H1 (cell line): ENCODE data around the gene KCNK7. TPM values are rescaled to one million over a fixed set of nuclear protein-coding genes. Genes with fewer than 3 reads are reported as not detected.

ENCODE experiments used
- CTCF ChIA-PET: fragments of 300-600 bp; sonication (Branson Sonifier 250); formaldehyde crosslinking; loops from one replicate; lab custom pipeline; 2021; ENCODE audit not compliant: partially characterized antibody; lab: Charles Lee
- POLR2A ChIA-PET: fragments of 300-600 bp; sonication (Branson Sonifier 250); formaldehyde crosslinking; loops from one replicate; lab custom pipeline; 2021; ENCODE audit warnings: inconsistent platforms; ENCODE audit not compliant: partially characterized antibody; lab: Charles Lee
- DNase-seq, 2 experiments: peaks; one replicate each; pipeline versions ENCODE4 v3.0.0 to v3.0.0-alpha.2; 2010 to 2022; ENCODE audit warnings: low spot score in 2 of 2, low read depth in 1 of 2, mixed read lengths in 1 of 2
- FAIRE-seq: peaks from 2 replicates; lab custom pipeline; 2011; peaks lifted over from hg19 to GRCh38; lab: Jason Lieb, UNC
- H2AFZ ChIP-seq: 2 replicates; pipeline ENCODE4 v1.8.1; 2012; ENCODE audit warnings: low read length, inconsistent platforms
- H2AK5ac ChIP-seq: 2 replicates; pipeline ENCODE4 v1.6.1; 2013; ENCODE audit warnings: low read depth, low read length
- H2BK120ac ChIP-seq: replicated peaks from 2 replicates; pipeline ENCODE3; 2013; ENCODE audit warnings: low read depth, low read length, inconsistent platforms
- H2BK12ac ChIP-seq: 2 replicates; pipeline ENCODE4 v1.6.1; 2013; ENCODE audit warnings: low read depth, low read length
- H2BK15ac ChIP-seq: 2 replicates; pipeline ENCODE4 v1.6.1; 2013; ENCODE audit warnings: low read length
- H2BK20ac ChIP-seq: 2 replicates; pipeline ENCODE4 v1.6.1; 2013; ENCODE audit warnings: low read length
- H2BK5ac ChIP-seq: 2 replicates; pipeline ENCODE4 v1.6.1; 2013; ENCODE audit warnings: low read depth, low read length
- H3K14ac ChIP-seq: 2 replicates; pipeline ENCODE4 v1.6.1; 2013; ENCODE audit warnings: inconsistent platforms; ENCODE audit not compliant: insufficient read length
- H3K18ac ChIP-seq: 2 replicates; pipeline ENCODE4 v1.6.1; 2013; ENCODE audit warnings: low read length; ENCODE audit errors: extremely low read depth
- H3K23ac ChIP-seq: 2 replicates; pipeline ENCODE4 v1.6.1; 2013; ENCODE audit warnings: inconsistent platforms; ENCODE audit not compliant: insufficient read length
- H3K23me2 ChIP-seq: 2 replicates; pipeline ENCODE4 v1.6.1; 2013; ENCODE audit warnings: low read depth, low read length
- H3K27ac ChIP-seq: 2 replicates; pipeline ENCODE4 v1.6.1; 2011; ENCODE audit warnings: low read depth, low read length, inconsistent platforms
- H3K27me3 ChIP-seq, 4 experiments: replicated peaks in 1 of 4; 1 replicate in 1 of 4; 2 replicates in 3 of 4; pipeline versions ENCODE4 v1.6.1 to v1.8.1; 2011 to 2013; ENCODE audit warnings: low read length in 3 of 4, mild to moderate bottlenecking in 3 of 4, inconsistent platforms in 2 of 4, mixed read lengths in 2 of 4, moderate library complexity in 1 of 4; ENCODE audit not compliant: control insufficient read depth in 3 of 4, insufficient read depth in 3 of 4; ENCODE audit errors: extremely low read depth in 1 of 4
- H3K36me3 ChIP-seq, 4 experiments: 2 replicates each; pipeline versions ENCODE4 v1.6.1 to v1.8.1; 2011 to 2013; ENCODE audit warnings: mild to moderate bottlenecking in 4 of 4, low read length in 3 of 4, moderate library complexity in 2 of 4, control low read depth in 1 of 4, inconsistent platforms in 1 of 4; ENCODE audit not compliant: insufficient read depth in 4 of 4, control insufficient read depth in 2 of 4
- H3K4ac ChIP-seq: replicated peaks from 2 replicates; pipeline ENCODE3; 2013; ENCODE audit warnings: low read length, low read depth, mixed read lengths, inconsistent platforms; ENCODE audit not compliant: insufficient read length
- H3K4me1 ChIP-seq, 4 experiments: replicated peaks in 1 of 4; 1 replicate in 1 of 4; 2 replicates in 3 of 4; pipeline versions ENCODE4 v1.6.1 to v1.8.1; 2011 to 2013; ENCODE audit warnings: low read length in 3 of 4, inconsistent platforms in 2 of 4, mixed read lengths in 1 of 4; ENCODE audit not compliant: insufficient read depth in 4 of 4, control insufficient read depth in 3 of 4
- H3K4me2 ChIP-seq, 2 experiments: 2 replicates each; pipeline versions ENCODE4 v1.6.1 to v1.8.1; 2011 to 2013; ENCODE audit warnings: low read depth in 2 of 2, low read length in 2 of 2, control low read depth in 1 of 2, inconsistent platforms in 1 of 2, mild to moderate bottlenecking in 1 of 2; ENCODE audit not compliant: insufficient read depth in 1 of 2
- H3K4me3 ChIP-seq, 4 experiments: fragments of 200-600, 300-600 bp in 1 of 4; sonication (generic), shearing (Covaris generic), sonication (Bioruptor Twin) in 1 of 4; 2 replicates each; pipeline versions ENCODE4 v1.5.1 to v1.8.1; 2011 to 2016; ENCODE audit warnings: low read length in 4 of 4, low read depth in 3 of 4, control low read depth in 2 of 4, inconsistent platforms in 2 of 4, mild to moderate bottlenecking in 2 of 4, mixed read lengths in 1 of 4, moderate library complexity in 1 of 4; ENCODE audit not compliant: insufficient read depth in 2 of 4; ENCODE audit errors: extremely low read depth in 1 of 4
- H3K56ac ChIP-seq: replicated peaks from 2 replicates; pipeline ENCODE3; 2013; ENCODE audit warnings: low read depth, mild to moderate bottlenecking, mixed read lengths, low read length, inconsistent platforms; ENCODE audit not compliant: insufficient read length
- H3K79me1 ChIP-seq: 2 replicates; pipeline ENCODE4 v1.6.1; 2013; ENCODE audit warnings: low read depth, low read length, control low read depth
- H3K79me2 ChIP-seq, 2 experiments: 2 replicates each; pipeline versions ENCODE4 v1.6.1 to v1.8.1; 2012 to 2013; ENCODE audit warnings: low read length in 2 of 2, mild to moderate bottlenecking in 2 of 2, inconsistent platforms in 1 of 2; ENCODE audit not compliant: insufficient read depth in 2 of 2, control insufficient read depth in 1 of 2
- H3K9ac ChIP-seq, 4 experiments: replicated peaks in 1 of 4; 1 replicate in 1 of 4; 2 replicates in 3 of 4; pipeline versions ENCODE4 v1.6.1 to v1.8.1; 2011 to 2013; ENCODE audit warnings: low read depth in 3 of 4, low read length in 3 of 4, control low read depth in 2 of 4, mild to moderate bottlenecking in 2 of 4, moderate library complexity in 2 of 4, inconsistent platforms in 1 of 4; ENCODE audit errors: extremely low read depth in 1 of 4
- H3K9me3 ChIP-seq, 2 experiments: 2 replicates each; pipeline versions ENCODE4 v1.6.1 to v1.8.1; 2012 to 2013; ENCODE audit warnings: mild to moderate bottlenecking in 2 of 2, moderate library complexity in 2 of 2, control low read depth in 1 of 2, inconsistent platforms in 1 of 2, low read depth in 1 of 2, low read length in 1 of 2, mixed read lengths in 1 of 2; ENCODE audit not compliant: insufficient read depth in 2 of 2
- H4K20me1 ChIP-seq, 2 experiments: replicated peaks in 1 of 2; 2 replicates each; pipeline versions ENCODE3 to v1.8.1; 2011 to 2013; ENCODE audit warnings: inconsistent platforms in 2 of 2, low read length in 2 of 2, mild to moderate bottlenecking in 1 of 2; ENCODE audit not compliant: insufficient read depth in 2 of 2, control insufficient read depth in 1 of 2
- H4K5ac ChIP-seq: 2 replicates; pipeline ENCODE4 v1.6.1; 2013; ENCODE audit warnings: low read length, low read depth, mixed read lengths, inconsistent platforms; ENCODE audit not compliant: insufficient read length
- H4K8ac ChIP-seq: 2 replicates; pipeline ENCODE4 v1.8.0; 2013; ENCODE audit warnings: mild to moderate bottlenecking, moderate library complexity, low read length, inconsistent platforms; ENCODE audit not compliant: insufficient read depth; ENCODE audit errors: extremely low read depth
- H4K91ac ChIP-seq: replicated peaks from 2 replicates; pipeline ENCODE3; 2013; ENCODE audit warnings: low read length, mixed read lengths, inconsistent platforms; ENCODE audit not compliant: insufficient read length
- GABPA ChIP-seq: IDR thresholded peaks from 2 replicates; pipeline ENCODE4 v1.6.1; 2011; ENCODE audit warnings: mild to moderate bottlenecking, low read length, moderate library complexity, borderline replicate concordance; ENCODE audit not compliant: insufficient read depth
- GTF2F1 ChIP-seq: IDR thresholded peaks from 2 replicates; pipeline ENCODE4 v1.6.1; 2012; ENCODE audit warnings: low read depth, low read length, improper control_type of control experiment, borderline replicate concordance
- KDM4A ChIP-seq: IDR thresholded peaks from one replicate; pipeline ENCODE4 v1.7.1; 2012; ENCODE audit warnings: low read depth, mild to moderate bottlenecking, moderate library complexity, low read length, inconsistent platforms; ENCODE audit not compliant: severe bottlenecking
- MAFK ChIP-seq: IDR thresholded peaks from 2 replicates; pipeline ENCODE4 v1.6.1; 2012; ENCODE audit warnings: low read depth, mild to moderate bottlenecking, improper control_type of control experiment, low read length
- NANOG ChIP-seq: IDR thresholded peaks from 2 replicates; pipeline ENCODE4 v1.6.1; 2011; ENCODE audit warnings: low read length, low read depth, mild to moderate bottlenecking, inconsistent platforms; ENCODE audit not compliant: insufficient read depth, poor library complexity, severe bottlenecking
- SP4 ChIP-seq: IDR thresholded peaks from 2 replicates; pipeline ENCODE4 v1.6.1; 2012; ENCODE audit warnings: low read length, inconsistent platforms
- SRF ChIP-seq: IDR thresholded peaks from 2 replicates; pipeline ENCODE4 v1.6.1; 2011; ENCODE audit warnings: mild to moderate bottlenecking, low read depth, low read length, moderate library complexity
- TAF7 ChIP-seq: optimal IDR thresholded peaks from 2 replicates; pipeline ENCODE3; 2011; ENCODE audit warnings: low read depth, mild to moderate bottlenecking, inconsistent platforms, low read length, moderate library complexity, borderline replicate concordance
- TCF12 ChIP-seq: IDR thresholded peaks from 2 replicates; pipeline ENCODE4 v1.6.1; 2011; ENCODE audit warnings: low read depth, mild to moderate bottlenecking, low read length
- YY1 ChIP-seq: IDR thresholded peaks from 2 replicates; pipeline ENCODE4 v1.6.1; 2011; ENCODE audit warnings: low read depth, mild to moderate bottlenecking, low read length
- WGBS, 2 experiments: shearing (Covaris generic) in 1 of 2; methylation state at CpG; one replicate each; pipeline versions ENCODE4 v1.1.6 to v1.1.7; 2013 to 2015; ENCODE audit warnings: low lambda C conversion rate in 2 of 2, mixed read lengths in 2 of 2, inconsistent platforms in 1 of 2, low coverage in 1 of 2, missing lambda C conversion rate in 1 of 2; ENCODE audit not compliant: insufficient replicate concordance in 2 of 2, insufficient coverage in 1 of 2, insufficient read length in 1 of 2; ENCODE audit errors: extremely low coverage in 1 of 2, missing lambda C conversion rate in 1 of 2; 5-methylcytosine and 5-hydroxymethylcytosine counted together
- polyA plus RNA-seq, 7 experiments: library from polyadenylated mRNA; depleted of rRNA in 3 of 7; stranded (reverse) in 5 of 7; unstranded in 2 of 7; fragments of >200 nt in 5 of 7; fragments of 200-250 nt in 2 of 7; gene quantifications; 1 replicate in 5 of 7; 2 replicates in 1 of 7; 4 replicates in 1 of 7; pipeline versions ENCODE4 v1.2.1 to v1.2.3, GENCODE V29; 2011 to 2013; ENCODE audit warnings: missing spikeins in 2 of 7, mixed read lengths in 2 of 7
- total RNA-seq: library from RNA; stranded (reverse); fragmentation: NEBNext Ultra II Directional; extraction: Animal tissue kit (Norgen Biotek cat#: 25700); gene quantifications from 2 replicates; pipeline ENCODE4 v1.2.1, GENCODE V29; 2021

KCNK7 gene
- total and polyA plus RNA-seq, 2 of the 8 experiments (the other 6 are each of a cell fraction or from before 2014, with no cell fraction given) = 0.74 to 1.0 TPM

- Histone ChIP-seq H3K23me2 (no peaks in the 10 kb centered on the region), H3K9ac (no peak overlapping the region), H2AK5ac (no peak overlapping the region), H3K36me3 (peaks cover 27 to 55% (median 43%) of the 10 kb centered on the region in 4 experiments; a peak in 7 of 8 replicates), H2AFZ (no peak overlapping the region), H3K18ac (no peak overlapping the region), H3K9me3 (no peaks in the 10 kb centered on the region), H3K4ac (no peak overlapping the region), H2BK12ac (no peak overlapping the region), H4K20me1 (peaks cover 0 to 30% of the 10 kb centered on the region in 2 experiments), H3K23ac (no peak overlapping the region), H3K56ac (no peak overlapping the region), H2BK15ac (no peak overlapping the region), H2BK5ac (no peak overlapping the region), H3K4me3 (no peak overlapping the region), H3K27me3 (no peaks in the 10 kb centered on the region), H4K5ac (no peak overlapping the region), H3K4me1 (no peaks in the 10 kb centered on the region), H3K4me2 (no peak overlapping the region), H4K8ac (no peak overlapping the region), H4K91ac (no peak overlapping the region), H3K79me1 (no peaks in the 10 kb centered on the region; the same call in 1 of the 2 replicates), H2BK20ac (no peak overlapping the region), H3K14ac (no peak overlapping the region), H3K79me2 (no peaks in the 10 kb centered on the region), H3K27ac (no peak overlapping the region), H2BK120ac (no peak overlapping the region)
- POLR2A ChIA-PET = interaction anchor here (1.1 to 4.1 kb wide), 8 partner anchors 9 to 31 kb away, joined by 4 to 40 read pairs (median 6); partner anchors contain the start of genes PCNX3 and SIPA1
- 92% methylated on average over 12 of the region's 13 CpGs; no CpG with 5 or more reads in 1 of the 2 experiments for WGBS, 2 experiments
- no peak for TF ChIP-seq KDM4A
- no peak for TF ChIP-seq GABPA
- TF ChIP-seq SRF = no peak
- TF ChIP-seq TAF7 = no peak
- TF ChIP-seq YY1 = no peak
- no peak for TF ChIP-seq TCF12
- no peak for TF ChIP-seq SP4
- no peak for TF ChIP-seq GTF2F1
- no peak for TF ChIP-seq NANOG
- TF ChIP-seq MAFK = no peak
- CTCF ChIA-PET = interaction anchor here (0.6 to 3.0 kb wide), 7 partner anchors 10 to 202 kb away, joined by 3 to 14 read pairs (median 5); partner anchors contain the start of gene SIPA1
- DNase-seq (no peak), FAIRE-seq (no peak)
Observed at GRCh38 chr11:65627202-65627601, 31.6 kb upstream of the KCNK7 start.
